Retinal pigment epithelial cell (primary cell): ENCODE data around the gene POU2AF2.
"Not testable (repeated sequence)": the region's sequence is repeated elsewhere in the genome, so short reads cannot be mapped to it uniquely, and the experiment has no call there.

ENCODE experiments used
- DNase-seq: peaks from one replicate; pipeline ENCODE4 v3.0.0-alpha.2; 2010; ENCODE audit warnings: low read depth
- H3K4me3 ChIP-seq: 2 replicates; pipeline ENCODE4 v1.5.1; 2011; ENCODE audit warnings: mild to moderate bottlenecking, low read length, control low read depth, moderate library complexity
- TF ChIP-seq, protein P1 (sequence below): conservative IDR thresholded peaks from 2 replicates; pipeline ENCODE4 v1.5.1; 2011; ENCODE audit warnings: low read depth, low read length, control low read depth, inconsistent platforms

The POU2AF2 gene

DNA sequence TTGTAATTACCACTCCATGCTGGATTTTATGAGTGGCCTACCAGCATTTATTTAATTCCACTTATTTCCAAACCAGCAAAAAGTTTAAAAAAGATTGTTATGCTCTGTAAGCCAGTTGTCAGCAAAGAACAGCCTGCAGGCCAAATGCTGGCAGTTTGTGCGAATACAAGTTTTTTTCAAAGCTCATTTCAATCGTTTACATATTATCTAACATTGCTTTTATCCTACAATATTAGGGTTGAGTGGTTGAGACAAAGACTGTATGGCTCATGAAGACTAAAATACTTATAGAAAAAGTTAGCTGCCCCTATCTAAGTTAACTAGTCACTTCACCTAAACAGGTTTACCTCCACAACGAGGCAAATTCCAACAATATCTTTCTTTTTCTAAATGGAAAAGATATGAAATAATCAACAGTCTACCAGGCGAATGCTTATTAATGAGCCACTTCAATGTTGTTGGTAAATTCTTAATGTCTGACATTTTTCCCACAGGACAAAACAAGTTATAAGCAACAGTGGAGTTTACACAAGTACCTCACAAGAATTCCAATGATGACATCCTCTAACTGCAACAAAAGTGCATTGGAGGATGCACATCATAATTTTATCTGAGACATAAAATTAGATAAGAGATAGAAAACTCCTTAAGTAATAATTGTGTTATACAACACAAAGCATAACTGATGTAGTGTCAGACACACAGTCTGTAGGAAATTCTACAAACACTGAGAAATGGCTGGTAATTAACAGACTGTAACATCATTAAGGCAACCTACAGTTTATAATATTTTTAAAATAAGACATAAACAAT is 35.8 kb upstream of the POU2AF2 start:
- H3K4me3 ChIP-seq: no peak overlapping the region
- TF ChIP-seq, protein P1, sequence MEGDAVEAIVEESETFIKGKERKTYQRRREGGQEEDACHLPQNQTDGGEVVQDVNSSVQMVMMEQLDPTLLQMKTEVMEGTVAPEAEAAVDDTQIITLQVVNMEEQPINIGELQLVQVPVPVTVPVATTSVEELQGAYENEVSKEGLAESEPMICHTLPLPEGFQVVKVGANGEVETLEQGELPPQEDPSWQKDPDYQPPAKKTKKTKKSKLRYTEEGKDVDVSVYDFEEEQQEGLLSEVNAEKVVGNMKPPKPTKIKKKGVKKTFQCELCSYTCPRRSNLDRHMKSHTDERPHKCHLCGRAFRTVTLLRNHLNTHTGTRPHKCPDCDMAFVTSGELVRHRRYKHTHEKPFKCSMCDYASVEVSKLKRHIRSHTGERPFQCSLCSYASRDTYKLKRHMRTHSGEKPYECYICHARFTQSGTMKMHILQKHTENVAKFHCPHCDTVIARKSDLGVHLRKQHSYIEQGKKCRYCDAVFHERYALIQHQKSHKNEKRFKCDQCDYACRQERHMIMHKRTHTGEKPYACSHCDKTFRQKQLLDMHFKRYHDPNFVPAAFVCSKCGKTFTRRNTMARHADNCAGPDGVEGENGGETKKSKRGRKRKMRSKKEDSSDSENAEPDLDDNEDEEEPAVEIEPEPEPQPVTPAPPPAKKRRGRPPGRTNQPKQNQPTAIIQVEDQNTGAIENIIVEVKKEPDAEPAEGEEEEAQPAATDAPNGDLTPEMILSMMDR: no peak
- DNase-seq: no peak

DNA sequence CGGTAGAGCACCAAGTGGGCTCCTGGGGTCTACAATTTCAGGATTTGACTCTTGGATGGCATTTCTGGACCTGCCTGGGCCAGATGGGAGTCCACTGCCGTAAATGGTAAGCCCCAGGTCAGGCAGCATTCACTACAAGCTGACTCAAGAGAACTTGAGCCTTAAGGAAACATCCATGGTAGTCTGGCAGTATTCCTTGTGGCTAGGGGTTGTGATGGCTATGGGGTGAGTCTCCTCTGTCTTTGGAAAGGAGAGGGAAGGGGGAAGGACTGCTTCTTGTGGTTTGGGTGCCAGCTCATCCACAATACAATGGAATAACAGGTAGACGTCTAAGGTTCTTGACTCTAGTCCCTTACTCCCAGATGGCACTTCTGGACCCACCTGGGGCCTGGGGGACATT is 32.3 kb upstream of the POU2AF2 start:
- DNase-seq: no peak
- TF ChIP-seq, protein P1: no peak
- H3K4me3 ChIP-seq: no peak overlapping the region

DNA sequence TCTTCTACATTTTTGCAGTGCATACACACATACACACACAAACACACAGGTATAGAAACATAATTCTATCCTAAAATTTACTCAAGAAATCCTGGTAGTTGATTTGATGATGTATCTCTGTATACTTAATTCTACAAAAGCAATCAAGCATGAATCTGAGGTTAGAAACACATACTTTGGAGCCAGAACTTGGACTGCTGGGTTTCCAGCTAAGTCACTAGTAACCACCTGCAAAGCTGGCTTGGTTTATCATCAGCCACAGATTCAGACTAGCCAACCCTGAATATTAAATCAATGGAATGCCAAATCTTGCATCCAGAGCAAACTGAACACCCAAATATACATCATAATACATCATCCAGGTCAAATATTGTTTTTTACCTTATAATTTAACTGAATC is 24.8 kb upstream of the POU2AF2 start:
- no peak overlapping the region for H3K4me3 ChIP-seq
- TF ChIP-seq, protein P1: no peak
- no peak for DNase-seq

DNA sequence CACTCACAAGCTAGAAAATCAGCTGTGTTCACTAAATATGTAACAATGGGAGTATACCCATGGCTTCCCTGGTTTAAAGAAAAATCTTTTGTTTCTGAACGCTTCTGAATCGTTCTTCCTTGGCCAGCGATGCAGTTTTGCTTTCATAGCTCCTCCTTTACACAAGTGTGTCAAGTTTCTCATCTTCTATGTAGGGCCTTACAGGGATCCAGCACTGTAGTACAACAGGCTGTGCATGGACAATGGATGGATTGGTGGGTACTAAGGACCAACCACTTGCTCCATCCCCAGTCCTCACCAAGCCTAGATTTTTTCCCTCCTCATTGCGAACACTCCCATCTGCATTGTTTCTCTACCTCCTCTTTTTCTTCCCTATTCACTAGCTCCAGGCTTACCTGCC is 24.3 kb upstream of the POU2AF2 start:
- no peak overlapping the region for H3K4me3 ChIP-seq
- TF ChIP-seq, protein P1: no peak
- no peak for DNase-seq

DNA sequence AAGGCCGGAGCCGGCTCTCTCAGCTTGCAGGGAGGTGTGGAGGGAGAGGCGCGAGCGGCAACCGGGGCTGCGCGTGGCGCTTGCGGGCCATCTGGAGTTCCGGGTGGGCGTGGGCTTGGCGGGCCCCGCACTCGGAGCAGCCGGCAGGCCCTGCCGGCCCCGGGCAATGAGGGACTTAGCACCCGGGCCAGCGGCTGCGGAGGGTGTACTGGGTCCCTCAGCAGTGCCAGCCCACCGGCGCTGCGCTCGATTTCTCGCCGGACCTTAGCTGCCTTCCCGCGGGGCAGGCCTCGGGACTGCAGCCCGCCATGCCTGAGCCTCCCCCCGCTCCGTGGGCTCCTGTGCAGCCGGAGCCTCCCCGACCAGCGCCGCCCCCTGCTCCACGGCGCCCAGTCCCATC is 23.6 kb upstream of the POU2AF2 start:
- H3K4me3 ChIP-seq, DNase-seq: not testable (repeated sequence)

DNA sequence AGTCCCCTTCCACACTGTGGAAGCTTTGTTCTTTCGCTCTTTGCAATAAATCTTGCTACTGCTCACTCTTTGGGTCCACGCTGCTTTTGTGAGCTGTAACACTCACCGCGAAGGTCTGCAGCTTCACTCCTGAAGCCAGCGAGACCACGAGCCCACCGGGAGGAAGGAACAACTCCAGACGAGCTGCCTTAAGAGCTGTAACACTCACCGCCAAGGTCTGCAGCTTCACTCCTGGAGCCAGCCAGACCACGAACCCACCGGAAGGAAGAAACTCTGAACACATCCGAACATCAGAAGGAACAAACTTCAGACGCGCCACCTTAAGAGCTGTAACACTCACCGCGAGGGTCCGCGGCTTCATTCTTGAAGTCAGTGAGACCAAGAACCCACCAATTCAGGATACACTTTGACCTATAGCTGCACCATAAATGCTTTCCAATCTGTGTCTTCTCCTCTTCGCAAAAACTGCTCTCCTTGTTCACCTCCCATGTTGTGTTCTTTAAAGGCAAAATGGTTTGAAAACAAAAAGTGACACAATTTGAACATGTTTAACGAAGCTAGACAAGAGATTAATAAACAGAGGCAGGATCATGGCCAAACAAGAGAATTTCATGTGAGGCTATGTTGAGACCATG is 22.6 kb upstream of the POU2AF2 start:
- not testable (repeated sequence) for H3K4me3 ChIP-seq, DNase-seq

DNA sequence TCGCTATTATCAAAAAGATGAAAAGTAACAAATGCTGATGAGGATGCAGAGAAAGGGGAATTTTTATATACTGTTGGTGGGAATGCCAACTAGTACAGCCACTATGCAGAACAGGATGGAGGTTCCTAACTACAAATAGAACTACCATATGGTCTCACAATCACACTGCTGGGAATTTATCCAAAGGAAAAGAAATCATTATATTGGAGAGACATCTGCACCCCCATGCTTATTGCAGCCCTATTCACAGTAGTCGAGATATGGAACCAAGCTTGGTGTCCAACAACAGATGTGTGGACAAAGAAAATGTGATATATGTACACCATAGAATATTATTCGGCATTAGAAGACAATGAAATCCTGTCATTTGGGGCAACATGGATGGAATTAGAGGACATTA is 19.6 kb upstream of the POU2AF2 start:
- no peak for DNase-seq
- TF ChIP-seq, protein P1: no peak
- H3K4me3 ChIP-seq: no peak overlapping the region

DNA sequence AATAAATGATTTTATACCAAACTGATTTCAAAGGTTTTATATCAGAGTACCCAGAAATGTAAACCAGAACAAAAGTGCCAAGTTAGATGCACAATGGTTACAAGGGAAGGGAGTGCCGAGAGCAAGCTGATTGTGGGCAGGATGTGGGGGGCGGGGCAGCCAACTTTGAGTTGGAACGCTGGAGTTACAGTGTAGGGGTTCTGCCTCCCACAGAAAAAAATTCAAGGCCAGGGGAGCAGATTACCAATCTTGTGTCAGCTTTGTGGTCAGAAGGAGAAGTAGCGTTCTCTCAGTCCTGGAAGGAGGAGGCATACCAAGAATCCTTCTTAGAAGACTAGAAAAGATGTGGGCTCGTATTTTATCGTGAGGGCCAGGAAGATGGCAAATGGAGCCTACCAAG is 15.9 kb upstream of the POU2AF2 start:
- no peak overlapping the region for H3K4me3 ChIP-seq
- TF ChIP-seq, protein P1: no peak
- DNase-seq: no peak
